RWPE1 (cell line): ENCODE results near the gene KRT14.
"Not testable (repeated sequence)": the region's sequence is repeated elsewhere in the genome, so short reads cannot be mapped to it uniquely, and the experiment has no call there.

Experiments
- CTCF ChIA-PET: fragments of 350-600 bp; sonication (Branson Sonifier 250); formaldehyde crosslinking; extraction: SDS; loops from one replicate; lab custom pipeline; 2021; lab: Yijun Ruan, JAX
- POLR2A ChIA-PET: fragments of 400-600 bp; formaldehyde crosslinking; extraction: SDS; loops from one replicate; lab custom pipeline; 2020; ENCODE audit warnings: antibody characterized with exemption; ENCODE audit not compliant: low non-redundant PET; lab: Yijun Ruan, JAX
- DNase-seq: peaks from one replicate; pipeline ENCODE4 v3.0.0; 2012; ENCODE audit warnings: low spot score
- H3K27ac ChIP-seq: fragments of 450-650 bp; 2 replicates; pipeline ENCODE4 v1.5.1; 2017
- CTCF ChIP-seq: fragments of 450-650 bp; conservative IDR thresholded peaks from 2 replicates; pipeline ENCODE4 v1.5.1; 2017; ENCODE audit warnings: low read depth, mild to moderate bottlenecking

The KRT14 gene

GRCh38 chr17:41627316-41628072 lies 40.8 kb upstream of the KRT14 start:
- CTCF ChIA-PET: no interaction called here
- POLR2A ChIA-PET: no interaction called here

GRCh38 chr17:41626914-41627295 lies 40.2 kb upstream of the KRT14 start:
- POLR2A ChIA-PET, CTCF ChIA-PET, DNase-seq: not testable (repeated sequence)
- H3K27ac ChIP-seq: peak overlapping the region; percentile 100

More at GRCh38 chr17:41627316-41628072, 40.8 kb upstream of the KRT14 start:
- peak overlapping the region; percentile 100 for H3K27ac ChIP-seq
- DNase-seq: no peak
- no peak for TF ChIP-seq CTCF

- DNase-seq: not testable (repeated sequence)
- CTCF ChIA-PET: interaction anchor here (0.7 kb wide), 1 partner anchor 36 kb away, joined by 4 read pairs; no protein-coding TSS in a partner anchor
- H3K27ac ChIP-seq: peak overlapping the region; percentile 100
- POLR2A ChIA-PET: interaction anchor here (0.7 kb wide), 1 partner anchor 28 kb away, joined by 4 read pairs; no protein-coding TSS in a partner anchor
These were observed 39.6 kb upstream of the KRT14 start for GRCh38 chr17:41626028-41626913.

- ChIA-PET CTCF (no interaction called here), POLR2A (interaction anchor here (0.7 kb wide), 1 partner anchor 28 kb away, joined by 4 read pairs; no protein-coding TSS in a partner anchor)
These were observed 38.9 kb upstream of the KRT14 start for GRCh38 chr17:41625602-41626001.

GRCh38 chr17:41624208-41625101 lies 37.8 kb upstream of the KRT14 start, which contains the start of gene KRT17:
Gene KRT17, minus strand, starts transcription at chr17:41624575. Its CDS starts 66 bp downstream, at chr17:41624509.
- ChIA-PET CTCF (interaction anchor here (0.6 to 2.2 kb wide), 9 partner anchors 24 to 539 kb away, joined by 3 to 10 read pairs (median 3); no protein-coding TSS in a partner anchor), POLR2A (interaction anchor here (0.9 to 1.2 kb wide), 2 partner anchors 29 to 30 kb away, joined by 3 to 4 read pairs; no protein-coding TSS in a partner anchor)
- TF ChIP-seq CTCF: no peak
- peak within 1 kb of the TSS; percentile 100 for H3K27ac ChIP-seq
- peak; percentile 88 for DNase-seq

More at GRCh38 chr17:41625602-41626001, 38.9 kb upstream of the KRT14 start:
- TF ChIP-seq CTCF: no peak
- DNase-seq: peak; percentile 74
- H3K27ac ChIP-seq: peak overlapping the region; percentile 100

- peak overlapping the region; percentile 100 for H3K27ac ChIP-seq
- not testable (repeated sequence) for DNase-seq
- ChIA-PET POLR2A (interaction anchor here (1.2 kb wide), 1 partner anchor 31 kb away, joined by 4 read pairs; no protein-coding TSS in a partner anchor), CTCF (interaction anchor here (0.7 to 2.2 kb wide), 6 partner anchors 25 to 74 kb away, joined by 3 to 10 read pairs (median 3); no protein-coding TSS in a partner anchor)
These were observed 36.6 kb upstream of the KRT14 start for GRCh38 chr17:41623184-41623861.

GRCh38 chr17:41622340-41623183 lies 35.9 kb upstream of the KRT14 start:
- CTCF ChIA-PET: interaction anchor here (0.6 to 2.2 kb wide), 3 partner anchors 41 to 1629 kb away, joined by 3 to 10 read pairs (median 3); no protein-coding TSS in a partner anchor
- not testable (repeated sequence) for DNase-seq
- peak overlapping the region; percentile 100 for H3K27ac ChIP-seq
- POLR2A ChIA-PET: interaction anchor here (1.2 kb wide), 1 partner anchor 31 kb away, joined by 4 read pairs; no protein-coding TSS in a partner anchor
